Measurements from ENCODE around the gene DNASE2B. TPM values are rescaled to one million over a fixed set of nuclear protein-coding genes. Genes with fewer than 3 reads are reported as not detected.
"Not testable (repeated sequence)": the region's sequence is repeated elsewhere in the genome, so short reads cannot be mapped to it uniquely, and the experiment has no call there.

DNASE2B gene
- total RNA-seq, 2 experiments from 2014 or later: not detected

- peaks cover 7% of the 10 kb centered on the region for H3K4me1 Mint-ChIP-seq (ENCODE audit: low read depth)
- H3K36me3 Mint-ChIP-seq (ENCODE audit: low read depth): no peaks in the 10 kb centered on the region
- DNase-seq (no peak), ATAC-seq (no peak)
- TF ChIP-seq, protein P1, sequence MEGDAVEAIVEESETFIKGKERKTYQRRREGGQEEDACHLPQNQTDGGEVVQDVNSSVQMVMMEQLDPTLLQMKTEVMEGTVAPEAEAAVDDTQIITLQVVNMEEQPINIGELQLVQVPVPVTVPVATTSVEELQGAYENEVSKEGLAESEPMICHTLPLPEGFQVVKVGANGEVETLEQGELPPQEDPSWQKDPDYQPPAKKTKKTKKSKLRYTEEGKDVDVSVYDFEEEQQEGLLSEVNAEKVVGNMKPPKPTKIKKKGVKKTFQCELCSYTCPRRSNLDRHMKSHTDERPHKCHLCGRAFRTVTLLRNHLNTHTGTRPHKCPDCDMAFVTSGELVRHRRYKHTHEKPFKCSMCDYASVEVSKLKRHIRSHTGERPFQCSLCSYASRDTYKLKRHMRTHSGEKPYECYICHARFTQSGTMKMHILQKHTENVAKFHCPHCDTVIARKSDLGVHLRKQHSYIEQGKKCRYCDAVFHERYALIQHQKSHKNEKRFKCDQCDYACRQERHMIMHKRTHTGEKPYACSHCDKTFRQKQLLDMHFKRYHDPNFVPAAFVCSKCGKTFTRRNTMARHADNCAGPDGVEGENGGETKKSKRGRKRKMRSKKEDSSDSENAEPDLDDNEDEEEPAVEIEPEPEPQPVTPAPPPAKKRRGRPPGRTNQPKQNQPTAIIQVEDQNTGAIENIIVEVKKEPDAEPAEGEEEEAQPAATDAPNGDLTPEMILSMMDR (IDR thresholded peaks at IDR 0.05): no peak
- POLR2A ChIA-PET: interaction anchor here (1.0 kb wide), 2 partner anchors 71 to 290 kb away, joined by 3 read pairs; partner anchors contain the start of genes GNG5 and SPATA1
- CTCF ChIA-PET: interaction anchor here (0.6 to 10.0 kb wide), 8 partner anchors 71 to 503 kb away, joined by 3 to 157 read pairs (median 4); partner anchors contain the start of genes GNG5, PRKACB and SPATA1
- H3K4me3 Mint-ChIP-seq: no peak overlapping the region
- H3K27ac Mint-ChIP-seq: no peak overlapping the region
- H3K9me3 Mint-ChIP-seq: peaks cover 6% of the 10 kb centered on the region
- H3K27me3 Mint-ChIP-seq: no peaks in the 10 kb centered on the region
- intact Hi-C loops (cut with micrococcal nuclease): loop anchor here (2.0 to 10.0 kb wide), 3 partner anchors 294 to 530 kb away; no protein-coding TSS in a partner anchor
Measured at GRCh38 chr1:84434801-84435549, 36.7 kb downstream of the DNASE2B start.

DNA sequence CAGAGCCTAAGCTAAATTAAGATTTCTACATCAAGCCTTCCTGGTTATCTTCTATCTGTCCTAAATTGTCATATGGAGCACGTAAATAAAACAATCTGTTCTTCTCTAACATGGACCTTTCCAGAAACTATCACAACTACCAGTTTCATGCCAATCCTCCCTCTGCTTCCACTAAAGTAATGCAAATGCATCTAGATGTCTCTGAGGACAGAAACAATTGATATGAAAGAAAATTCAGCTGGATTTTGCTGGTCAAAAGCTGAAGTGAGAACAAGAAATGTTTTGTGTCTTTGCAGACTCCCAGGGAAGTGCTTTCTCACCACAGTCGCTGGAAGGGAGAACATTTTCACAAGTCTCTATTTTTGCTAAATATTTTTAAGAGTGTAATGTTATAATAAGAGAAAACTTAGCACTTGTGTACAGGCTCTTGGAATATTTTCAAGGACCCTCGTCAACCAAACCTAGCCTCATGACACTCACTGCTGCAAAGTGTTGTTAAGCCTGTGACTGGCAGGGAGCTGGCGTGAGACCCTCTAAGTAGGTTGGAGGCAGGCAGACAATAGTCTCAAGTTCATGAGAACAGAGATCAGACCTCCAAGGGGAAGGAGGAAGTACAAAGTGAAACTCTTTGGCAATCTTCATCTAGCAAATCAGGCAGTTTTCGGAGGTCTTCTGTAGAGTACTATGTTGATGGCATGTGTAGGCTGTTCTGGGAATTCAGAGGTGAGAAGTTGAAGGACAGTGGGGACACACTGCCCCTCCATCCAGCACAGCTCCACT lies 38.8 kb downstream of the DNASE2B start:
- no peak for DNase-seq
- Mint-ChIP-seq H3K4me1 (ENCODE audit: low read depth) (peaks cover 10% of the 10 kb centered on the region), H3K27ac (no peak overlapping the region), H3K9me3 (no peaks in the 10 kb centered on the region), H3K36me3 (ENCODE audit: low read depth) (no peaks in the 10 kb centered on the region), H3K27me3 (no peaks in the 10 kb centered on the region), H3K4me3 (no peak overlapping the region)
- ChIA-PET POLR2A (interaction anchor here (0.6 to 0.8 kb wide), 5 partner anchors 60 to 301 kb away, joined by 3 read pairs; no protein-coding TSS in a partner anchor), CTCF (interaction anchor here (1.0 to 10.0 kb wide), 9 partner anchors 43 to 335 kb away, joined by 3 to 157 read pairs (median 6); partner anchors contain the start of gene PRKACB)
- intact Hi-C loops (cut with micrococcal nuclease): loop anchor here (10.0 kb wide), 2 partner anchors 502 to 532 kb away; no protein-coding TSS in a partner anchor
- TF ChIP-seq, protein P1 (IDR thresholded peaks at IDR 0.05): no peak
- peak; percentile 20 for ATAC-seq

DNA sequence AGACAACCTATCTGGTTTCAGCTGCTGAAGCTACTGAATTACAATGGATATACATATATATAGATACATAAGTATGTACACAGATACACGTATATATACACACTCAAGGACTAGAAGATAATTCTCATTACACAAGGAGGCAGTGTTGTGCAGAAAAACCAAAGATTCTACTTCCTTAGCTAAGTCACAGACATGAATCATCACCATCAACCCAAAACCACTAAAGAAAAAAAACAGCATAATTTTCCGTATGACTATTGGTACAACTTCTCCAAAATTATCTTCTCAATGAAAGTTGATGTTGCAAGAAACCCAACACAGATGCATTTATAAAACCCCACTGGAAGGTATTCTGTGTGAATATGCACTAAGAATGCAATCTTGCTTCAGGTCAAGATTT lies 44.0 kb downstream of the DNASE2B start:
- POLR2A ChIA-PET: interaction anchor here (0.6 to 1.8 kb wide), 3 partner anchors 63 to 382 kb away, joined by 3 to 5 read pairs (median 4); partner anchors contain the start of genes CTBS and SPATA1
- no peaks in the 10 kb centered on the region for H3K36me3 Mint-ChIP-seq (ENCODE audit: low read depth)
- TF ChIP-seq, protein P1 (IDR thresholded peaks at IDR 0.05): peak; percentile 80
- intact Hi-C loops (cut with micrococcal nuclease): loop anchor here (2.0 to 5.0 kb wide), 4 partner anchors 40 to 330 kb away; no protein-coding TSS in a partner anchor
- no peaks in the 10 kb centered on the region for H3K9me3 Mint-ChIP-seq
- CTCF ChIA-PET: interaction anchor here (0.7 to 3.1 kb wide), 30 partner anchors 9 to 496 kb away, joined by 3 to 29 read pairs (median 5); partner anchors contain the start of genes CTBS, GNG5, PRKACB and RPF1
- H3K27me3 Mint-ChIP-seq: peaks cover 3% of the 10 kb centered on the region
- no peak overlapping the region for H3K4me3 Mint-ChIP-seq
- H3K4me1 Mint-ChIP-seq (ENCODE audit: low read depth): peaks cover 12% of the 10 kb centered on the region
- ATAC-seq: peak; percentile 94
- no peak for DNase-seq
- peak overlapping the region; percentile 26 for H3K27ac Mint-ChIP-seq

DNA sequence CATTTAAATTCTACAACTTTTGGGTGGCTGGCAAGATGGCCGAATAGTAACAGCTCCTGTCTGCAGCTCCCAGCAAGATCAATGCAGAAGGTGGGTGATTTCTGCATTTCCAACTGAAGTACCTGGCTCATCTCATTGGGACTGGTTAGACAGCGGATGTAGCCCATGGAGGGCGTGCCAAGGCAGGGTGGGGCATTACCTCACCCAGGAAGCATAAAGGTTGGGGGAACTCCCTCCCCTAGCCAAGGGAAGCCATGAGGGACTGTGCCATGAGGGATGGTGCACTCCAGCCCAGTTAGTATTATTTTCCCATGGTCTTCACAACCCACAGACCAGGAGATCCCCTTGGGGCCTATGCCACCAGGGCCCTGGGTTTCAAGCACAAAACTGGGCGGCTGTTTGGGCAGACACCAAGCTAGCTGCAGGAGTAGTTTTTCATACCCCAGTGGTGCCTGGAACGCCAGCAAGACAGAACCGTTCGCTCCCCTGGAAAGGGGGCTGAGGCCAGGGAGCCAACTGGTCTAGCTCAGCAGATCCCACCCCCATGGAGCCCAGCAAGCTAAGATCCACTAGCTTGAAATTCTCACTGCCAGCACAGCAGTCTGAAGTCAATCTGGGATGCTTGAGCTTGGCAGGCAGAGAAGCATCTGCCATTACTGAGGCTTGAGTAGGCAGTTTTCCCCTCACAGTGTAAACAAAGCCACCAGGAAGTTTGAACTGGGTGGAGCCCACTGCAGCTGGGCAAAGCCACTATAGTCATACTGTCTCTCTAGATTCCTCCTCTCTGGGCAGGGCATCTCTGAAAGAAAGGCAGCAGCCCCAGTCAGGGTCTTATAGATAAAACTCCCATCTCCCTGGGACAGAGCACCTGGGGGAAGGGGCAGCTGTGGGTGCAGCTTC lies 44.7 kb downstream of the DNASE2B start:
- POLR2A ChIA-PET: interaction anchor here (1.6 to 1.8 kb wide), 2 partner anchors 63 to 131 kb away, joined by 4 to 5 read pairs; partner anchors contain the start of genes CTBS and SPATA1
- DNase-seq (peak; percentile 49), ATAC-seq (peak; percentile 73)
- not testable (repeated sequence) for H3K27me3 Mint-ChIP-seq; H3K9me3 Mint-ChIP-seq; H3K4me3 Mint-ChIP-seq; H3K36me3 Mint-ChIP-seq (ENCODE audit: low read depth)
- intact Hi-C loops (cut with micrococcal nuclease): loop anchor here (2.0 to 5.0 kb wide), 4 partner anchors 39 to 329 kb away; no protein-coding TSS in a partner anchor
- CTCF ChIA-PET: interaction anchor here (0.7 to 3.1 kb wide), 28 partner anchors 9 to 495 kb away, joined by 3 to 29 read pairs (median 5); partner anchors contain the start of genes CTBS, GNG5, PRKACB and RPF1
- Mint-ChIP-seq H3K27ac (peak overlapping the region; percentile 26), H3K4me1 (ENCODE audit: low read depth) (peaks cover 12% of the 10 kb centered on the region)

- H3K4me1 Mint-ChIP-seq (ENCODE audit: low read depth); H3K27me3 Mint-ChIP-seq; H3K36me3 Mint-ChIP-seq (ENCODE audit: low read depth); intact Hi-C loops (cut with micrococcal nuclease); H3K27ac Mint-ChIP-seq; H3K4me3 Mint-ChIP-seq; ATAC-seq; H3K9me3 Mint-ChIP-seq; DNase-seq; POLR2A ChIA-PET: not testable (repeated sequence)
- CTCF ChIA-PET: interaction anchor here (1.0 kb wide), 1 partner anchor 75 kb away, joined by 3 read pairs; no protein-coding TSS in a partner anchor
Measured at GRCh38 chr1:84448704-84449103, 50.4 kb downstream of the DNASE2B start.

Measured in activated CD8-positive, alpha-beta T cell treated with anti-CD3 and anti-CD28 coated beads for 36 hours (primary cell).